ENCODE measurements around the gene CYP2S1. TPM values are rescaled to one million over a fixed set of nuclear protein-coding genes. Genes with fewer than 3 reads are reported as not detected.
A peak's percentile ranks its signal among the peaks of the same experiment; 100 is the strongest.

The CYP2S1 gene
- total RNA-seq, 1 donor from 2014 or later = 23.4 TPM

DNA sequence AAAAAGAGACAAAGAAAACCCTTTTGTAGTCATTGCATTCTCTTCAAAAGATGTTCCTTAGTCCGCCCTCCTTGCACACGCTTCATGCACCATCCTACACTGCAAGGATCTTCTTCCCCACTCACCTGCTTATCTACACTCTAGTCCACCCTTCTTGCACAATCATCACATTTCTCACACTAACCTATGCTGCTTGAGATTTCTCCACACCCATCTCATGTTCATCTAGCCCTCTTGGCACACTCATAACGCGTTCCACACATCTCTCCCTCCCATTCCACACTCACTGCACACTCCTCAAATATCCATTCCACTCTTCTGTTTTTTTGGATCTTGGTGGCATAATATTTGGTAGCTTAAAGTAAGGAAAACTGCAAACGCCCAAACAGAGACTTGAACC is 48.8 kb downstream of the CYP2S1 start:
- no peak for FAIRE-seq

DNA sequence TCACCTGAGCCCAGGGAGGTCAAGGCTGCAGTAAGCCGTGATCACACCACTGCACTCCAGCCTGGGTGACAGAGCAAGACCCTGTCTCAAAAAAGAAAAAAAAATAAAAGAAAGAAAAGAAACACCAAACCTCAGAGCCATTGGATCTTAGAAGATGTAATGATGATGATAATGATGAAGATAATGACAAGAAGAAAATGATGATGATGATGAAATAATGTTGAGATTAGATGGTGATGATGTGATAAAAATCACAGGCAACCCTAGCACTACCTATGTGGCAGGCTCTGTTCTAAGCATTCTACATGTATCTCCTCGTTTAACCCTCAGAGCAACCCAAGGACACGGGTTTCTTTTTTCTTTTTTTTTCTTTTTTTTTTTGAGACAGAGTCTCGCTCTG is 51.1 kb downstream of the CYP2S1 start:
- H3K27me3 ChIP-seq (ENCODE audit: control insufficient read depth, insufficient read depth, low read length) = no peaks in the 10 kb centered on the region
- H3K4me3 ChIP-seq (ENCODE audit: low read depth, low read length) = no peak overlapping the region
- TF ChIP-seq, protein P1, sequence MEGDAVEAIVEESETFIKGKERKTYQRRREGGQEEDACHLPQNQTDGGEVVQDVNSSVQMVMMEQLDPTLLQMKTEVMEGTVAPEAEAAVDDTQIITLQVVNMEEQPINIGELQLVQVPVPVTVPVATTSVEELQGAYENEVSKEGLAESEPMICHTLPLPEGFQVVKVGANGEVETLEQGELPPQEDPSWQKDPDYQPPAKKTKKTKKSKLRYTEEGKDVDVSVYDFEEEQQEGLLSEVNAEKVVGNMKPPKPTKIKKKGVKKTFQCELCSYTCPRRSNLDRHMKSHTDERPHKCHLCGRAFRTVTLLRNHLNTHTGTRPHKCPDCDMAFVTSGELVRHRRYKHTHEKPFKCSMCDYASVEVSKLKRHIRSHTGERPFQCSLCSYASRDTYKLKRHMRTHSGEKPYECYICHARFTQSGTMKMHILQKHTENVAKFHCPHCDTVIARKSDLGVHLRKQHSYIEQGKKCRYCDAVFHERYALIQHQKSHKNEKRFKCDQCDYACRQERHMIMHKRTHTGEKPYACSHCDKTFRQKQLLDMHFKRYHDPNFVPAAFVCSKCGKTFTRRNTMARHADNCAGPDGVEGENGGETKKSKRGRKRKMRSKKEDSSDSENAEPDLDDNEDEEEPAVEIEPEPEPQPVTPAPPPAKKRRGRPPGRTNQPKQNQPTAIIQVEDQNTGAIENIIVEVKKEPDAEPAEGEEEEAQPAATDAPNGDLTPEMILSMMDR (IDR thresholded peaks at IDR 0.05; ENCODE audit: insufficient read depth, low read length, severe bottlenecking) = no peak
- no peak for DNase-seq (ENCODE audit: low read depth)
- FAIRE-seq = no peak
- peaks cover 32% of the 10 kb centered on the region for H3K36me3 ChIP-seq (ENCODE audit: control insufficient read depth, insufficient read depth, low read length)

More for the DNA sequence above, 48.8 kb downstream of the CYP2S1 start:
- Histone ChIP-seq H3K4me3 (ENCODE audit: low read depth, low read length) (no peak overlapping the region), H3K27me3 (ENCODE audit: control insufficient read depth, insufficient read depth, low read length) (no peaks in the 10 kb centered on the region), H3K36me3 (ENCODE audit: control insufficient read depth, insufficient read depth, low read length) (peaks cover 29% of the 10 kb centered on the region)
- TF ChIP-seq, protein P1 (IDR thresholded peaks at IDR 0.05; ENCODE audit: insufficient read depth, low read length, severe bottlenecking) = no peak
- no peak for DNase-seq (ENCODE audit: low read depth)

DNA sequence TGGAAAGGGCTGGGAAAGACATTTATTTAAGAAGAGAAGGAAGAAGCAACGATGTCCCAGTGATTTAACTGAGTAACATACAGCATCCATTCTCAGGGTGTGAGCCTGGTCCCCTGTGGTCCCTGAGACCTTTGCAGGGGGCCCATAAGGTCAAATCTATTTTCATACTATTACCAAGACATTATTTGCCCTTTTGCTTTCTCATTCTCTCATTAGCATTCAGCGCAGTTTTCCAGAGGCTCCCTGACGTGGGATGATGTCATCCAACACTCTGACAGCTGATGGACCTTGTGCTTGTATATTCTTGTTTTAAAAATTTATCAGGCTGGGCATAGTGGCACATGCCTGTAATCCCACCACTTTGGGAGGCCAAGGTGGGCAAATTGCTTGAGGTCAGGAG is 52.8 kb downstream of the CYP2S1 start:
- TF ChIP-seq, protein P1 (IDR thresholded peaks at IDR 0.05; ENCODE audit: insufficient read depth, low read length, severe bottlenecking) = no peak
- Histone ChIP-seq H3K36me3 (ENCODE audit: control insufficient read depth, insufficient read depth, low read length) (peaks cover 27% of the 10 kb centered on the region), H3K27me3 (ENCODE audit: control insufficient read depth, insufficient read depth, low read length) (no peaks in the 10 kb centered on the region), H3K4me3 (ENCODE audit: low read depth, low read length) (no peak overlapping the region)
- FAIRE-seq = no peak
- no peak for DNase-seq (ENCODE audit: low read depth)

DNA sequence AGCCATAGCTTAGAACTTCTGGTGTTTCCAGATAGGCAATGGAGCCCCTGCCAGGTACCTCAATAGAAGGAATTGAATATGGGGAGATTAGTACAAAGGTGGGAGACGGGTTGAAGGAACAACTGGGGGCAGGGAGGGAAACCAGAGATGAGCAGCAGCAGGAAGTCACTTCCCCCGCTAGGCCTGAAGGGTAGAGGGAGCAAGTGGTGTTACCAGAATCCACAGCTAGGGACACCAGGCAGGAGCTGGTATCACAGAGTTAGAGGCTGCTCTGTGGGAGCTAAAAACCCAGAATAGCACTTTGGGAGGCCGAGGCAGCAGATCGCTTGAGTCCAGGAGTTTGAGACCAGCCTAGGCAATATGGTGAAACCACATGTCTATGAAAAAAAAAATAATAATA is 55.9 kb downstream of the CYP2S1 start:
- no peak overlapping the region for H3K4me3 ChIP-seq (ENCODE audit: low read depth, low read length)
- no peaks in the 10 kb centered on the region for H3K27me3 ChIP-seq (ENCODE audit: control insufficient read depth, insufficient read depth, low read length)
- no peak for DNase-seq (ENCODE audit: low read depth)
- no peak for FAIRE-seq
- H3K36me3 ChIP-seq (ENCODE audit: control insufficient read depth, insufficient read depth, low read length) = peaks cover 23% of the 10 kb centered on the region
- TF ChIP-seq, protein P1 (IDR thresholded peaks at IDR 0.05; ENCODE audit: insufficient read depth, low read length, severe bottlenecking) = no peak

DNA sequence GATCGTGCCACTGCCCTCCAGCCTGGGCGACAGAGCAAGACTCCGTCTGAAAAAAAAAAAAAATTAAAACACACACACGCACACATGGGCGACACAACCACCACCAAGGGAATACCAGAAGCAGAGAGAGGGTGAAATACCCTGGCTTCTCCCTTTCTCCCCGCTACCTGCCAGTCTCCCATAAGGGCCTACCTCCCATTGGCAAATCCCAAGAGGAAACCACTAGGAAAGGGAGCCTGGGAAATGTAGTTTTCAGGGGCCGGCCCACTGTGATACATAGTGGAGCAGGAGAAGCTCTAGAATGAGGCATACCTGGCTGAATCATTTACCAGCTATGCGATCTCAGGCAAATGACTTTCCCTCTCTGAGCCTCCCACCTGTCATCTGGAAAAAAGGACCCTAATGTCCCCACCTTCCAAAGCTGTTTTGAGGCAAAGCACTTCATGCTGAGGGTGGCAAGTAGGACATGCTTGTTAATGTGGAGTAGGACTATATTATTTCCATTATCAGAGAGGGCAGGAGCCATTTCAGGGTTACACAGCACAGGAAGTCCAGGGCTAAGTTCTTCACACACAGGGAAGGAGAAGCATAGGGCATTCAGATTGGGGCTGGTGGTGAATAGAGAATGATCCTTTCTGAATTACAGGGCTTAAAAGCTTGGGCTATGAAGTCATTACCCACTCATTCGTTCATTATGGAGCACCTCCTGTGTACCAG is 56.8 kb downstream of the CYP2S1 start:
- FAIRE-seq = no peak
- peaks cover 22% of the 10 kb centered on the region for H3K36me3 ChIP-seq (ENCODE audit: control insufficient read depth, insufficient read depth, low read length)
- TF ChIP-seq, protein P1 (IDR thresholded peaks at IDR 0.05; ENCODE audit: insufficient read depth, low read length, severe bottlenecking) = no peak

DNA sequence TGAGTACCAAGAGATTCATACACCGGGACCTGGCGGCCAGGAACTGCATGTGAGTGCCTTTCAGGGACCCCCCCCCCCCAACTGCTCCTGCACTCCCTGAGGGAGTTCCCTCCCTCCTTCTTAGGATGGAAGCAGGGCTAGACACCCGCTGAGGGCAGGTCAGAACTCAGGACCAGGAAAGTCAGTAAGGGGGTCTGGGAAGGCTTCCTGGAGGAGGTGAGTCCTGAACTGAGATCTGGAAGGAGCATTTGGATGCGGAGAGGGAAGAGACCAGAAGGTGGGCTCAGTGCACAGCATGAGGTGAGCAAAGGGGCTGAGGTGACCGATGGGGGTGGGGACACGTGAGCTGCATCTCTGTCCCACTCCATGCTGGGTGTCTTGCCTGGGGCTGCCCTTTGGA is 60.6 kb downstream of the CYP2S1 start:
- DNase-seq (ENCODE audit: low read depth) (no peak), FAIRE-seq (no peak)
- Histone ChIP-seq H3K27me3 (ENCODE audit: control insufficient read depth, insufficient read depth, low read length) (no peaks in the 10 kb centered on the region), H3K36me3 (ENCODE audit: control insufficient read depth, insufficient read depth, low read length) (peaks cover 15% of the 10 kb centered on the region), H3K4me3 (ENCODE audit: low read depth, low read length) (no peak overlapping the region)
- TF ChIP-seq, protein P1 (IDR thresholded peaks at IDR 0.05; ENCODE audit: insufficient read depth, low read length, severe bottlenecking) = no peak

More for the DNA sequence above, 56.8 kb downstream of the CYP2S1 start:
- peak; percentile 47 for DNase-seq (ENCODE audit: low read depth)
- H3K4me3 ChIP-seq (ENCODE audit: low read depth, low read length) = no peak overlapping the region
- H3K27me3 ChIP-seq (ENCODE audit: control insufficient read depth, insufficient read depth, low read length) = no peaks in the 10 kb centered on the region
